GM21825 (cell line): ENCODE measurements around the gene AJAP1.
"Not testable (repeated sequence)": the region's sequence is repeated elsewhere in the genome, so short reads cannot be mapped to it uniquely, and the experiment has no call there.

Experiments
- ATAC-seq: cut with Tn5 transposase; IDR thresholded peaks from one replicate; pipeline ENCODE4 v1.9.1; 2021; ENCODE audit warnings: mild to moderate bottlenecking, moderate library complexity; ENCODE audit not compliant: unreplicated experiment

AJAP1 gene, protein sequence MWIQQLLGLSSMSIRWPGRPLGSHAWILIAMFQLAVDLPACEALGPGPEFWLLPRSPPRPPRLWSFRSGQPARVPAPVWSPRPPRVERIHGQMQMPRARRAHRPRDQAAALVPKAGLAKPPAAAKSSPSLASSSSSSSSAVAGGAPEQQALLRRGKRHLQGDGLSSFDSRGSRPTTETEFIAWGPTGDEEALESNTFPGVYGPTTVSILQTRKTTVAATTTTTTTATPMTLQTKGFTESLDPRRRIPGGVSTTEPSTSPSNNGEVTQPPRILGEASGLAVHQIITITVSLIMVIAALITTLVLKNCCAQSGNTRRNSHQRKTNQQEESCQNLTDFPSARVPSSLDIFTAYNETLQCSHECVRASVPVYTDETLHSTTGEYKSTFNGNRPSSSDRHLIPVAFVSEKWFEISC

DNA sequence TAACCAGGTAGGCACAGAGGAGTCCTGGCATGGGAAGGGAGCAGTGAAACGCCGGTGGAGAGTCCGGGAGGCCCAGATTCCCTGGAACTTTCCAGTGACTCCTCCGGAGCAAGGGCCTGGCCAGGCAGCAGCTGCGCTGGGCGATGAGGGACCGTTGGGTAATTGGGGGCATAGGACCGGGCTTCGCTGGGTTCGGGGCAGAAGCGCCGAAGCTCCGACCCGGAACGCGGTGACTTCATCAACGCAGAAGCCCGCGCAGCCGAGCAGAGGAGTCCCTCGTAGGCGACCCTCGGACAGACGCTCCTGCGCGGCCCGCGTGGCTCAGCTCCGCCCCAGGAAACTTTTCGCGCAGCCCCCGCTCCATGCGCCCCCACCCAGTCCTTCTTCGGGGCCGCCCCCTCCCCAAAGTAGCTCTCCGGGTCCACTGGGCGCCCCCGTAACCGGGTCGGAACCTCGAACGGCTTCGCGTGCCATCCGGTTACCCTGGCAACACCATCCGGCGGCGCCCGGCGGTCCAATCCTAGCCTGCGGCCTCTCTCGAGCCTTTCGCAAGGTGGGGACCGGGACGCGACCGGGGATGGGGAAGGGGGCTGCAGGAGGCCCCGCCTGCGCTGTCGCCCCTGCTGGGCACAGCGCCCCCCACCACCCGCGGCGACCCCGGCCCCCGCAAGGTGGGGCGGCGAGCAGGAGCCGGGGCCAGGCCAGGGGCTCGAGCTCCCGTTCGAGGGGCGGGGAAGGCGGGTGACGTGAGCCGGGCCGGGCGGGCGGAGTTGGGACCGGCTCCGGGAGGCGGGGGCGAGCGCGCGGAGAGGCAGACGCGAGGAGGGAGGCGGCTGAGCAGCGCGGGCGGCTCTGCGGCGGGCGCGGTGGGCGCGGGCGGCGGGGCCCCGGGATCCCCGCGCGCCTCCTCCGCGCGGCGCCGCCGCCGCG is at the start of gene AJAP1:
Gene AJAP1 (plus strand): TSS at position 814 of the 930 bp plus-strand sequence. CDS start 817 bp downstream, outside the sequence.
- no peak for ATAC-seq

DNA sequence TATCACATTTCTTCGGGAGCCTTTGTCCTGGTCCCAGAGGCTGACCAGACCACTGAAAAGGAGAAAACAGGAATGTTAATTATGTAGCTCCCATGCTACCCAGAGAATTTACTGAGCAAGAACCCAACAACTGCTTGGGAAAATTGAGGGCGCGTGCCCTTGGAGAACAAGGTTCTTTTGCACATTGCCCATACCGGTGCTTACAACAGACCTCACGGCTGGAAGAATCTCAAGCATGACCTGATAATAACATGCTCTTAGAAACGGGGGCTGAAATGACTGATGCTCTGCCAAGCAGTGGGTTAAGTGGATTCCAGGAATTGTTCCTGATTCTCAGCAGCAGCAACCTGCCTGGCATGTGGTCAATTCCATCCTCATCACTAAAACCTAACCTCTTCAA is 49.3 kb upstream of the AJAP1 start:
- ATAC-seq, result no peak

DNA sequence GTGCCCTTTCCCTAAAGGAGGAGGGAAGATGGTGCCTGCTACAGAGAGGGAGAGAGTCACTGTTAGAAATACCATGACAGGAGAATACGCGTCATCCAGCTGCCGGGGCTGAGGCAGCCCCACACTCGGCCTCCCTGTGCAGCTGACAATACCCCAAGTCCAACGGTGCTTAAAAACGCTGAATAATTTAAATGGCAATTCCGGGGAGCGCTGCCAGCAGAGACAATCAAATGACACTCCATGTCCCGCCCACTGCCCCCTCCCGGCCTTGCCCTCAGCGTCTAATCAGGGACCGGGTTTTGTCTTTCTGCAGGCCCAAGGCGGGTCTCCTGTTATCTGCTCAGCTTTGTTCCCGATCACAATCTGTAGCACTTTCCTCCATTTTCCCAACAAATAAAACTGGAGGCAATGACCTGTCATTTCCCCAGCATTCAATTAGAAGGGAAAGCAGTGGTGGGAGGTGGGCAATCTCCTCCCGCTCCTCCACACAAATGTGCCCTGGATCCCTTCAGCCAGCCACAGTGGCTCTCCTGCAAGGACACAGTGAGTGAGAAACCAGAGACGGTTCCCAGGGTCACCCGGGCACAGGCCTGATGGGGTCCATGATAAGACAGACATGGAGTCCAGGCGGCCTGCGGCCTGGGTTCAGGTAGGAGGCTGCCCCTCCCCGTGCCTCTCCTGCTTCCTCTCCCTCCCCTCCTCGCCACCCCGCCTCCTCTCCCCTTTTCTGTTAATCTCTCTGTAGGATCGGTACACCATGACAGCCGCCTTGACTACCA is 42.7 kb upstream of the AJAP1 start:
- ATAC-seq, result no peak

DNA sequence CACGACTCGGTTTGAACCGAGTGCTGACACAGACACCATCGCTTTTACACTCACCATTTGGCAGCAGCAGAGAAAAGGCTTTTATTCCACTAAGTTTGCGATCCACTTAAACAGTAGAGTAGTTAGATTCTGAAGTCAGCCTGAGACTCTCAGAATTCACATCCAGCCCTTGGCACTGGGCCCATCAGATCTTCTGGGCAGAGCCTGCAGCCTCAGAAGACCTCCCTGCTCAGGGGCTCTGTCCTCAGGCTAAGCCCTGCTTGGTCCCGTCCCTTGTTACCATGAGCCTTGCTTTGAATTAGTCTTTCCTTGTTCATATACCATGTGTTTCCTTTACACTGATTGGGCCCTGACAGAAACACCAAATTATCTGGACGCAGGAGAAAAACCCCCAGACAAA is 41.4 kb upstream of the AJAP1 start:
- ATAC-seq, result no peak

DNA sequence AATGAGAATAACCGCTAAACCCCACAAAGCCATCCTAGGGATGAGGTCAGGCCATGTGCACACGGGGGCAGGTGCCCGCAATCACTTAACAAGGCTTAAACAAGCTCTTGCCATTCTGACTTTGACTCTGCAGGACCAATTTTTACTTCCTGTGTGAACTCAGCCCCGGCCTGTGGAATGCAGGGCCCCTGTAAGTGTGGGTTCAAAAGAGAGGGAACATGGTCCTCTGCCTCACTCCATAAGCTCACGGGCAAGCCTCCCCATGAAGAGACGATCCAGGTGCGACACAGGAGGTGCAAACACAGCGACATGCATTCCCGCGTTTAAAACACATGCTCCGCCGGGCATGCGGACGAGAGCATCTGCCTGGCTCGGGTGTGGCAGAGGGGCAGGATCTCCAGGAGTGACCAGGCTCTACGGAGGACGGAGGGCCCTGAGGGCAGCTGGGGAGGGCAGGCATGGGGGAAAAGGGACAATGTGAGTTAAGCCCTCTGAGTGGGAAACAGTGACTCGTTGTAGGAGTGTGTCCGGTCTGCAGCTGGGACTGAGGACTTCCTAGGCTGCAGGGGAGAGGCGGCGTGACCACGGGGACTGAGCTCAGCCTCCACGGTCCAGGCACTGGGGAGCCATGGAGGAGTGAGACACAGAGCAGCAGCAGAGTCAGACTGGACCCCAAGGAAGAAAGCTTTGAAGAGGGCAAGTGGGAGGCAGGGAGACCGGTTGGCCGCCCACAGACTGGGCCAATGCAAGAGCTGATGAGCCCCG is 40.6 kb upstream of the AJAP1 start:
- ATAC-seq, result no peak

DNA sequence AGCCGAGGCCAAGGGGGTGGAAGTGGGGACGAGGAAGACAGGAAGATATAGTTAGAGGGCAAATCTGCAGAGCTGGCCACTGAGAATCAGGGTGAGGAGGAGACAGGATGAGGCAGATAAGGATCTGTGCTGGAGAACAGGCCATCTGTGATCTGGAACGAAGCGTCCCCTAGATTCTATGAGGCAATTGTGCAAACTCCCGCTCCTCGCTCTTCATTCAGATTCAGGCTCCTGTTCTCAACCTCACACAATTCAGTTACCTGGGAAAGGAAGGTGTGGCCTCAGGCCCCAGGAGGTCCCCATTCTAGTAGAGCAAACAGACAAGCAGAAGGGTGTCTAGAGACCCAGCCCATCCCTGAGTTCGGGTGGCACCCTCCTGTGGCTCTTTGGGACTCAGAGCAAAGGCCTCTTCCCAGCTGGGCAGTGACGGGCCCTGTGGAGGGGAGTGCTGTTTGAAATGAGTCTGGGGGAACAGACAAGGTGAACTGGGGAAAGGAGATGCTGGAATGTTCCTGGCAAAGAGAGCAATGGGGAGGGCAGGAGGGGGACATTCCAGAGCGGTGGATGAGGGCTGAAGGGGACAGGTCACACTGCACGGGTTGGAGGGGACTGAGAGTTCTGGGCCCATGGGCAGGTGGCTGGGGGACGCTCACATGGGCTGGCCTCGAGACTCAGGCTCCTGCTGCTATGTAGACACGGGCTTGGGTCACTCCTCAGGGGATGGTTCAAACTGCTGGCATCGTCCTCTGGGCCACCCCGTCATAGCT is 39.9 kb upstream of the AJAP1 start:
- ATAC-seq, result no peak

DNA sequence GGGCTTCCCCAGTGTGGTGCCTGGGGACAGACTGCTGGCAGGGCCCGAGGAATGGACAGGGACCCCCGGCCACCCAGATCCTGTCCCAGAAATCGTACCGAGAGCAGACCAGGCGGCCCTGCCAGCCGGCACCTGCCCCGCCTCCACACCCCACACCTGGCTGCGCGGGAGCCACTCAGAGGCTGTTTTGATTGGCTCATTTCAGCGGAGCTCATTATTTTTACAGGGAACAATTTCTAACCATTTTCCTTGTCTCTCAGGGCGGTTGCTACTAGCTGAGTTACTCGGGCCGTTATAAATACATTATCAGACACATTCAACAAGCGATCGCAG is 39.3 kb upstream of the AJAP1 start:
- ATAC-seq, result no peak

DNA sequence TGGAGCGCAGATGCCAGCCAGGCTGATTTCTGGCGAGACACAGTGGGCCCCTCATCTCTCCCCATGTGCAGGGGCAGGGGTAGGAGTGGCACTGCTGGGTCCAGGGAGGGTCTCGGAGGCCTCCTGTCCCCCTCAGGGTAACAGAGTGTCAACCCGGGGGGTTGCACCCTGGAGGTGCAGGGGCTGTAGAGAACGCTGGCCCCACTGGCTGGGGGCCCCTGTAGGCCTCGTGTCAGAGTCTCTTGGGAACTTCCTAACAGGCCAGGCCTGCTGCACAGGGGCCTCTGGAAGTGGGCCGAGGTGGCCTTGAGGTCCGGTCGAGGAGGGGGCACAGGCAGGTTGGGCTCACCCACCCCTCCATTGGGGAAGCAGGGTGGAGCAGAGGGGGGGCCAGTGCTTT is 38.9 kb upstream of the AJAP1 start:
- no peak for ATAC-seq

DNA sequence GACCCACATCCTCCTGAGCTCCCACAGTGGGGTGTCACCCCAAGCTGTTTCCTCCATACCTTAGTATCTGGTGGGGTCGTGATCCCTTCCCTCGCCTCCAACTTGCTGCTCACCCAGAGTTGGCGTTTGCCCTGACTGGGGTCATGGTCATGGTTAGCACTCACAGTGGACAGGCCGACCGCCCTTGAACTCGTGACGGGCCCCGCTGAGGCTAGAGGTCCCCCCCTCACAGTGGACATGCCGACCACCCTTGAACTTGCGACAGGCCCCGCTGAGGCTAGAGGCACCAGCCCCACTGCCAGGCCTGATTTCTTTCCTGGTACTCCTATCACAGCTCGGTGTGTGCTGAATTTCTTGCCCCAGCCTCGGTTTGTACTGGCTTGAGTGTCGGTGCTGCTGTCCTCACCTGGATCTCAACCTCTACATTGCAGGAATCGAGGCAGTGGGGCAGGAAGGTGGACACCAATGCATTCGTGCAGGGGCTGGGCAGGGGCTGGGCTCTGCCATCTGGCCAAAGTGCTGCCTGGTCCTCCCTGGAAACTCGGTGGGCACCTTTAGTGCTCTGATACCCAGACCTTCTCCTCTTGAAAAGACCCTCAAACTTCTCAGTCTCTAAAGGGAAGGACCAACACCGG is 37.5 kb upstream of the AJAP1 start:
- ATAC-seq, result no peak

DNA sequence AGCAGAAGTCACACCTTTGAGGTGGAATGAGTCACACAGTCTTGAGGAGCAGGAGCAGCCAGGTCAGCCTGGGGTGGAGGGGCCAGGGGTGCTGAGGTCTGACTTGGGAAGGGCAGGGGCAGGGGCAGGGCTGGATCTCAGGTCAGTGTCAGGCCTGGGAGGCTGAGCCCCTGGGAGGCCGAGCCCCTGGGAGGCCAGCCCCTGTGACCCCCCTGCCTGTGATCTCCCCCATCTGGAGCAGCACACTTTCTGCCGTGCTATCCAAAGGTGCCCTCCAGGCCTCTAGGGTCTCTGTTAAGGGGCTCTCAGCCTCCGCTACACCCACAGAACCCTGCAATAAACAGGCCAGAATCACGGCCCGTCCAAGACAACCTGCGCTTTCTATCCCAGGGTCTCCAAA is 36.9 kb upstream of the AJAP1 start:
- no peak for ATAC-seq

DNA sequence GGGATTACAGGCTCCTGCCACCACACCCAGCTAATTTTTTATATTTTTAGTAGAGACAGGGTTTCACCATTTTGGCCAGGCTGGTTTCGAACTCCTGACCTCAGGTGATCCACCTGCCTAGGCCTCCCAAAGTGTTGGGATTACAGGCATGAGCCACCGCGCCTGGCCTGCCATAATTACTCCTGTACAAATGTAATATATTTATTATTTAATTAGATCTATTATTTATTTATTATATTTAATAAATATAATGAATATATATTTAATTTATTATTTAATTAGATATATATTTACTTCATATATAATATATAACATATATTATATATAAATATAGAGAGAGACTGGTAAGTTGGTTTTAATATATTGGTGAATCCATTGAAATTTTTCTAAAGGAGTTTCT is 35.6 kb upstream of the AJAP1 start:
- ATAC-seq, result not testable (repeated sequence)

DNA sequence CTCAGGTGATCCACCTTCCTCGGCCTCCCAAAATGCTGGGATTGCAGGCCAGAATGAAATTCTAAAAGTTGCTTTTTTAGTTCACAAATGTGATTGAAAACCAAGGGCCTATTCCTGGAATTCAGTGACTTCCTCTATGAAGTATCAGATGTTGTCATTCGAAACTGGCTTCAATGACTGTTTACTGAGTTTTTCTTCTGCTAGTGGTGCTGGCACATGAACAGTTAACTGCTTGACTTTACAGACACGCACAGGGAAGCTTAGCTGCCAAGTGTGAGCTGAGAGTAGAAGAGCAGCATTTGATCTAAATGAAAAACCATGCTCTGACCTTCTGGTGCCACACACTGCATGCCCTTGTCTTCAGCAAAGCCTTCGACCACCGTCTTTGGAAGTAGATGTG is 32.8 kb upstream of the AJAP1 start:
- no peak for ATAC-seq

DNA sequence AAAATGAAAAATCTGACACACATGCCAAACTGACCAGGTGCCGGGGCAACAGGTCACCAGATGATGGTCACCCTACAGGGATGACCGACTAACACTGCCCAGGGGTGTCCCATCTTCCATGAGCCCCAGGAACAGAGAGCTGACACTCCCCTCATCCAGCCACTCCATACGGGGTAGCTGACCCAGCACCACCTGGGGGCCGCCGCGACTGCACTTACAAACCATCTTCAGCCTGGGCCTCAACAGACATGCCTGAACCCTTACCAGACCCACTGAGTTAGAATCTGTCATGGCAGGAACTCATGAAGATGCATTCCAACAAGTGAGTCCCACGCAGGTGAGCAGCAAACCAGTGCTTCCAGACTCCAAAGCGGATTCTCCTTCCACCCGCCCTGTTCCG is 31.6 kb upstream of the AJAP1 start:
- ATAC-seq, result no peak

DNA sequence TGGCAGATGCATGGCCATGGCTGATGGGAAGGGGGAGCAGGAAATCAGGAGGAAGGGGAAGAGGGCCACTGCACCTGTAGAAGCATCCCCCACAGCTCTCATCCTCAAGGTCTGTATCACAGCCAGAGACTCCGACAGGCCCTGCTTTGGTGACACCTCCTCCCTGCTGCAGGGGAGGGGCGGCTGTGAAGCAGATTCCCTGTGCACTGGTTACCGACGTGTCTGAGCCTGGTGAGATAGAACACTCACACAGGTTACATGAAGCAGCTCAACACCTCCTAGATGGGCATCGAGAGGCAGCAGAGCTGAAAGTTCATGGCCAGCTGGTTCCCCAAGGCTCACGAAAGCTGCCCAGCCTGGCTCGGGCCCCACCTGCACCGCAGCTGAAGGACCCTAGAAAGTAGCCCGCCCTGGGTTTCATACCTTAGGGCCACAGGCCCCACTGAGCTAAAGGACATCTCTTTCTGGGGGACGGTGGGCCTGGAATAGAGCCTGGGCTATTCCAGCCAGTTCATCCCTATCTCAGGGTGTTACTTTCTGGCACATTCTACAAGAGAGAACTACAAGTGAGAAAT is 30.2 kb upstream of the AJAP1 start:
- no peak for ATAC-seq

DNA sequence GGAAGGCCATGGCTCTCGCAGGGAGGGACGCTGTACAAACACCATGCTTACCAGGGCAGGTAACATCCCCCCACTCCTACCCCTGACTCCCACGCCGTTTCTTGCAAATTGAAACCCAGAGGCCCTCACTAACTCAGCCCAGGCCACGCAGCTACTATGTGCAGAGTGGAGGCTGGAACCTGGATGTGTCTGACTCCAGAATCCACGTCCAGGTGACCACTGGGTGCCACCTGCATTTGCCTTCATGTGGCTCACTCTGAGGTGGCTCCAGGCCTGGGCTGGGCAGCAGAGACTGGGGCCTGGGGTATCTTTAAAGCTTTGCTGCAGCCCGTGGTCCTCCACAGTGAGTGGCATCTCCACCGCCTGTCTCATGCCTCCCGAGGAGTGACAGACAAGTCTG is 29.6 kb upstream of the AJAP1 start:
- ATAC-seq, result no peak

DNA sequence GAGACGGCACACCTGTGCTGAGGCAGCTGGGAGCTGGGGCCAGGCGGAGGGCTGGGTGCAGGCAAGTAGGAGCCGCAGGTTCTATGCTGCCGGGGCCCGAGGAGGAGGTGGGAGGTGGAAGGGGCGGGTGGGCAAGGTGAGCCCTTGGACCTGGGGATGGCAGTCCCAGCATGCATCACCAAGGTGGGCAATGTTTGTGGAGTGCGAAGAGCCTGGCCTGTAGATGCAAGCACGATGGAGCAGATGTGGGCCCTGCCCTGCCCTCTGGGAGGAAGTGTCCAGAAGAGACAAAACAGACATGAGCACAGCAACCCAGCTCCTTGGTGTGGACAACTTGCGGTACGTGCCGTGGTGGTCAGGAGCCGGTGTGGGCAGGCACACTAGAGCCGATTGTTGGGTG is 28.3 kb upstream of the AJAP1 start:
- ATAC-seq, result no peak

DNA sequence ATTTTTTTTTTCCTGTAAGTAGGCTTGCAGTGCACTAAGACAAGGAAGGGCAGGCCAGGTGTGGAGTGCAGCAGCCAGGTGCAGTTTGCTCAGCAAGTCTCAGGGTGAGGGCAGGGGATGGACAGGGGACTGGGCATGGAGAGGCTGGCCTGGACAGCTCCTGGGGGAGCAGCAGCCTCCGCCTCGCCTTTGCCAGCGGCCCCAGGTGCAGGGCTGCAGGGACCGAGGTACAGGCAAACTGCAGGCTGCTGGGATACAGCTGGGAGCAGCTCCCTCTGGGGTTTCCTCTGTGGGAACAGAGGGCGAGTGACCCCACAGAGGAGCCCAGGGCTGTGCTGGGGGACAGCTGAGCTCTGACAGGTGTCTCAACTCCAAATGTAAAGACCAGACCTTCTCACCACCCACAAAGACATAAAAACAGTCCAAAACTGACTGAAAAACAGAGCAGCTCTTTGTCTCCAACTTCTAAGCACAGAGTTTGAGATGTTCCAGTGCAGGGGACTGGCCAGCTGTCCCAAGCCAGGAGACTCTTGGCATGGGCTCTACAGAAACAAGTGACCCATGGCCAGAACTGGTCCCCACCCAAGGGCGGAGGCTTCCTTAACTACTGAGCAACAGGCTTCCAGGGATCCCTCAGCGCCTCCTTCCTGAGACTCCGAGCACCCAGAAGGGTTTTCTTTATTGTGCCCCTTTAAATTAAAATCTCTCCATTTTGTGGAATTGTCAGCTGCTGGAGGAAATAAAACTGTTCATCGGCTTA is 27.7 kb upstream of the AJAP1 start:
- no peak for ATAC-seq

DNA sequence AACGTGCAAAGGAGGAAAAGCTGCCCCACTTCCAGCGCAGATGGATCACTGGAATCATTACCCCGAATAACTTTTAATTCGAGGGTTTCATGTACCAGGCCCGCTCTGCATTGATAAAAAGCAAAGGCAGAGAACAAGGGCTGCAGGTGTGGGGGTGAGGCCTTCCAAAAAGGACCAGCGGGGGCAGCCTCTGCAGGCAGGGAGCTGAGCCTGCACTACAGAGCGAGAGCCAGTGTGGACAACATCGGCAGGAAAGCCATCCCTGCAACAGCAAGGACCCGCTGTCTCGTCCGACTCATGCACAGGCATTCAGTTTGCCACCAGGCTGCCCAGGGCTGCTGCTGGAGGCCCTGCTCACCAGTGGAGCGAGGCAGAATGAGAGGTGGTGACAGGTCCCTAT is 27.1 kb upstream of the AJAP1 start:
- no peak for ATAC-seq
